ENCODE data around the gene GBX2. TPM values are rescaled to one million over a fixed set of nuclear protein-coding genes. Genes with fewer than 3 reads are reported as not detected.

The GBX2 gene
- total RNA-seq, 1 experiment from 2014 or later, result 10.2 TPM

GRCh38 chr2:236164201-236164924, 3.8 kb downstream of the GBX2 start:
- CTCF ChIA-PET, result no interaction called here
- BruUV-seq (replicated peaks), result no TSS peak
- no peaks in the 10 kb centered on the region for H3K9me3 ChIP-seq (ENCODE audit: control insufficient read depth, insufficient read depth, low read depth, low read length)
- no peaks in the 10 kb centered on the region for H3K36me3 ChIP-seq (ENCODE audit: control insufficient read depth, insufficient read depth, low read length)
- POLR2A ChIA-PET, result no interaction called here
- H3K27me3 ChIP-seq (ENCODE audit: control insufficient read depth, insufficient read depth, low read length), result no peaks in the 10 kb centered on the region
- peak; percentile 23 for ATAC-seq
- intact Hi-C loops (cut with micrococcal nuclease; ENCODE audit: unreplicated experiment), result no loop called here
- DNase-seq (ENCODE audit: low read depth, low spot score), result no peak
- peaks cover 8% of the 10 kb centered on the region; the same call in 1 of the 2 replicates for H3K4me1 ChIP-seq (ENCODE audit: control insufficient read depth, insufficient read depth, low read length)
- H3K27ac ChIP-seq (ENCODE audit: low read length), result peak overlapping the region; percentile 83
- TF ChIP-seq POLR2AphosphoS5 (IDR thresholded peaks at IDR 0.05; ENCODE audit: low read depth, low read length) (no peak; the same call in 1 of the 2 replicates), REST (IDR thresholded peaks at IDR 0.05; ENCODE audit: insufficient read depth in 1 of 2, low read depth in 2 of 2, low read length in 1 of 2) (no peak)
- peak overlapping the region; percentile 46 to 67 for H3K4me3 ChIP-seq (ENCODE audit: low read depth in 2 of 2, low read length in 2 of 2)
- in situ Hi-C loops (cut with HindIII; ENCODE audit: low pct_unique_long_range_greater_than_20kb, low sequenced_read_pairs), result no loop called here

GRCh38 chr2:236163471-236164200, 4.5 kb downstream of the GBX2 start:
- Histone ChIP-seq H3K4me3 (ENCODE audit: low read depth in 2 of 2, low read length in 2 of 2) (peak overlapping the region; percentile 46 to 67), H3K9me3 (ENCODE audit: control insufficient read depth, insufficient read depth, low read depth, low read length) (no peaks in the 10 kb centered on the region), H3K4me1 (ENCODE audit: control insufficient read depth, insufficient read depth, low read length) (peaks cover 1% of the 10 kb centered on the region; the same call in 1 of the 2 replicates), H3K27me3 (ENCODE audit: control insufficient read depth, insufficient read depth, low read length) (no peaks in the 10 kb centered on the region), H3K36me3 (ENCODE audit: control insufficient read depth, insufficient read depth, low read length) (no peaks in the 10 kb centered on the region), H3K27ac (ENCODE audit: low read length) (no peak overlapping the region)
- POLR2A ChIA-PET, result no interaction called here
- intact Hi-C loops (cut with micrococcal nuclease; ENCODE audit: unreplicated experiment) (no loop called here), in situ Hi-C loops (cut with HindIII; ENCODE audit: low pct_unique_long_range_greater_than_20kb, low sequenced_read_pairs) (no loop called here)
- CTCF ChIA-PET, result no interaction called here
- TF ChIP-seq REST (IDR thresholded peaks at IDR 0.05; ENCODE audit: insufficient read depth in 1 of 2, low read depth in 2 of 2, low read length in 1 of 2) (no peak), CTCF (IDR thresholded peaks at IDR 0.05) (no peak), SIN3A (IDR thresholded peaks at IDR 0.05; ENCODE audit: borderline replicate concordance, insufficient read depth, low read depth, low read length) (no peak), TCF7L2 (IDR thresholded peaks at IDR 0.05; ENCODE audit: low read depth, low read length) (no peak), POLR2AphosphoS5 (IDR thresholded peaks at IDR 0.05; ENCODE audit: low read depth, low read length) (no peak)
- no peak for DNase-seq (ENCODE audit: low read depth, low spot score)
- no TSS peak for BruUV-seq (replicated peaks)
- no peak for ATAC-seq

Data from Panc1 (cell line).